ENCODE data around the gene ZNF783. TPM values are rescaled to one million over a fixed set of nuclear protein-coding genes. Genes with fewer than 3 reads are reported as not detected.

ZNF783 gene
- total RNA-seq, 6 experiments from 2014 or later = 1.5 to 4.9 (median 3.0) TPM

- WGBS (ENCODE audit: insufficient coverage, low coverage, low lambda C conversion rate, missing lambda C conversion rate) = 90% methylated on average over 4 of the region's 9 CpGs
- no peak for DNase-seq
- Histone ChIP-seq H3K4me3 (no peak overlapping the region), H3K27ac (no peak overlapping the region), H3K36me3 (peaks cover 0 to 3% (median 0%) of the 10 kb centered on the region in 4 donors), H3K9me3 (no peaks in the 10 kb centered on the region), H3K4me1 (no peaks in the 10 kb centered on the region), H3K27me3 (no peaks in the 10 kb centered on the region)
- intact Hi-C loops (cut with DNase I) = no loop called here
- no peak for ATAC-seq
- TF ChIP-seq CTCF (IDR thresholded peaks at IDR 0.05) (no peak), POLR2A (IDR thresholded peaks at IDR 0.05) (no peak)
Measured at GRCh38 chr7:149277871-149278270, 15.9 kb downstream of the ZNF783 start.

GRCh38 chr7:149278396-149278795 lies 16.4 kb downstream of the ZNF783 start:
- H3K9me3 ChIP-seq = no peaks in the 10 kb centered on the region
- no peak for ATAC-seq
- no peak overlapping the region for H3K4me3 ChIP-seq
- H3K27ac ChIP-seq = no peak overlapping the region
- peaks cover 0 to 3% (median 0%) of the 10 kb centered on the region in 4 donors for H3K36me3 ChIP-seq
- 91% methylated on average over 7 of the region's 11 CpGs for WGBS (ENCODE audit: insufficient coverage, low coverage, low lambda C conversion rate, missing lambda C conversion rate)
- DNase-seq = no peak
- no peak for TF ChIP-seq POLR2A (IDR thresholded peaks at IDR 0.05)
- TF ChIP-seq CTCF (IDR thresholded peaks at IDR 0.05) = no peak
- intact Hi-C loops (cut with DNase I) = no loop called here
- H3K4me1 ChIP-seq = peaks cover 0 to 1% (median 0%) of the 10 kb centered on the region in 4 donors
- H3K27me3 ChIP-seq = no peaks in the 10 kb centered on the region

- Histone ChIP-seq H3K4me1 (peaks cover 0 to 7% (median 0%) of the 10 kb centered on the region in 4 donors), H3K9me3 (no peaks in the 10 kb centered on the region), H3K36me3 (peaks cover 0 to 3% (median 0%) of the 10 kb centered on the region in 4 donors), H3K27me3 (no peaks in the 10 kb centered on the region), H3K4me3 (no peak overlapping the region), H3K27ac (no peak overlapping the region)
- DNase-seq (no peak), ATAC-seq (no peak)
- TF ChIP-seq POLR2A (IDR thresholded peaks at IDR 0.05) (no peak), CTCF (IDR thresholded peaks at IDR 0.05) (no peak)
- intact Hi-C loops (cut with DNase I) = no loop called here
- WGBS (ENCODE audit: insufficient coverage, low coverage, low lambda C conversion rate, missing lambda C conversion rate) = 97% methylated on average over 9 of the region's 17 CpGs
Measured at GRCh38 chr7:149279111-149279743, 17.2 kb downstream of the ZNF783 start.

DNA sequence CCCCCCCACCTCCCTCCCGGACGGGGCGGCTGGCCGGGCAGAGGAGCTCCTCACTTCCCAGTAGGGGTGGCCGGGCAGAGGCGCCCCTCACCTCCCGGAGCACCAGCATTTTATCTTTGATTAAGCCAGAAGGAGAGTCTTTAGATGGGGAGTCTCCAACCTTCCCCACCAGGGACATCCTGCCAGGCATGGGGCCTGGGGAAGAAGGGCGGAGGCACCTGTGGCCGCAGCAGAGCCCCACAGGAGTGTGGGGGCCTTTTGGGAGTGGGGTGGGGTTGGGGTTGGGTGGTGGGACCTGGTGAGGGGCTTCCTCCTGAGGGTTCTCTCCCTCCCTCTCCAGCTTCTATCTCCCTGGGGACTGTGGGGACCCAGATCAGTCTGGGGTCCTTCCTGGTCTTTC lies 18.2 kb downstream of the ZNF783 start:
- Histone ChIP-seq H3K27me3 (no peaks in the 10 kb centered on the region), H3K4me3 (no peak overlapping the region), H3K4me1 (peaks cover 0 to 13% (median 0%) of the 10 kb centered on the region in 4 donors), H3K27ac (no peak overlapping the region), H3K36me3 (peaks cover 0 to 3% (median 0%) of the 10 kb centered on the region in 4 donors), H3K9me3 (no peaks in the 10 kb centered on the region)
- intact Hi-C loops (cut with DNase I) = no loop called here
- DNase-seq (no peak), ATAC-seq (no peak)
- 50% methylated on average over 1 of the region's 9 CpGs for WGBS (ENCODE audit: insufficient coverage, low coverage, low lambda C conversion rate, missing lambda C conversion rate)
- TF ChIP-seq POLR2A (IDR thresholded peaks at IDR 0.05) (no peak), CTCF (IDR thresholded peaks at IDR 0.05) (no peak)
